ENCODE results near the gene BMPR1B. TPM values are rescaled to one million over a fixed set of nuclear protein-coding genes. Genes with fewer than 3 reads are reported as not detected.

BMPR1B gene
- total RNA-seq, 1 donor: under 0.01 TPM

- Histone ChIP-seq H3K9me3 (ENCODE audit: low read depth, low read length) (no peaks in the 10 kb centered on the region), H3K4me1 (ENCODE audit: insufficient read depth, low read length) (no peaks in the 10 kb centered on the region), H3K27me3 (ENCODE audit: insufficient read depth, low read length) (no peaks in the 10 kb centered on the region), H3K4me3 (ENCODE audit: low read length) (no peak overlapping the region)
Observed at GRCh38 chr4:95018785-95019184, 261.0 kb downstream of the BMPR1B start.

DNA sequence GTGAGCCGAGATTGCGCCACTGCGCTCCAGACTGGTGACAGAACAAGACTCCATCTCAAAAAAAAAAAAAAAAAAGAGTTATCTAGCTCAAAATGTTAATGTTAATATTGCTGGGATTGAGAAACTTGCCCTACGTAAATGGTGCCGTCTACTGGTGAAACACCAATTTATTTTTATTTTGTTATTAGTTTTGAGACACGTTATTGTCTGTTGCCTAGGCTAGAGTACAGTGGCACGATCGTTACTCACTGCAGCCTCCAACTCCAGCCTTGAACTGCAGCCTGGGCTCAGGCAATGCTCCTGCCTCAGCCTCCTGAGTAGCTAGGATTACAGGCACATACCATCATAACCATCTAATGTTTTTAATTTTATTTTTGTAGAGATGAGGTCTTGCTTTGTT is 262.8 kb downstream of the BMPR1B start:
- Histone ChIP-seq H3K9me3 (ENCODE audit: low read depth, low read length) (no peaks in the 10 kb centered on the region), H3K27me3 (ENCODE audit: insufficient read depth, low read length) (no peaks in the 10 kb centered on the region), H3K4me3 (ENCODE audit: low read length) (no peak overlapping the region), H3K4me1 (ENCODE audit: insufficient read depth, low read length) (no peaks in the 10 kb centered on the region)

- H3K4me3 ChIP-seq (ENCODE audit: low read length): no peak overlapping the region
- no peaks in the 10 kb centered on the region for H3K4me1 ChIP-seq (ENCODE audit: insufficient read depth, low read length)
- no peaks in the 10 kb centered on the region for H3K27me3 ChIP-seq (ENCODE audit: insufficient read depth, low read length)
Observed at GRCh38 chr4:95021099-95021498, 263.3 kb downstream of the BMPR1B start.

GRCh38 chr4:95023110-95023509 is 265.4 kb downstream of the BMPR1B start:
- Histone ChIP-seq H3K9me3 (ENCODE audit: low read depth, low read length) (no peaks in the 10 kb centered on the region), H3K4me3 (ENCODE audit: low read length) (no peak overlapping the region), H3K27me3 (ENCODE audit: insufficient read depth, low read length) (no peaks in the 10 kb centered on the region), H3K4me1 (ENCODE audit: insufficient read depth, low read length) (no peaks in the 10 kb centered on the region)

More at GRCh38 chr4:95021099-95021498, 263.3 kb downstream of the BMPR1B start:
- H3K9me3 ChIP-seq (ENCODE audit: low read depth, low read length): no peaks in the 10 kb centered on the region

DNA sequence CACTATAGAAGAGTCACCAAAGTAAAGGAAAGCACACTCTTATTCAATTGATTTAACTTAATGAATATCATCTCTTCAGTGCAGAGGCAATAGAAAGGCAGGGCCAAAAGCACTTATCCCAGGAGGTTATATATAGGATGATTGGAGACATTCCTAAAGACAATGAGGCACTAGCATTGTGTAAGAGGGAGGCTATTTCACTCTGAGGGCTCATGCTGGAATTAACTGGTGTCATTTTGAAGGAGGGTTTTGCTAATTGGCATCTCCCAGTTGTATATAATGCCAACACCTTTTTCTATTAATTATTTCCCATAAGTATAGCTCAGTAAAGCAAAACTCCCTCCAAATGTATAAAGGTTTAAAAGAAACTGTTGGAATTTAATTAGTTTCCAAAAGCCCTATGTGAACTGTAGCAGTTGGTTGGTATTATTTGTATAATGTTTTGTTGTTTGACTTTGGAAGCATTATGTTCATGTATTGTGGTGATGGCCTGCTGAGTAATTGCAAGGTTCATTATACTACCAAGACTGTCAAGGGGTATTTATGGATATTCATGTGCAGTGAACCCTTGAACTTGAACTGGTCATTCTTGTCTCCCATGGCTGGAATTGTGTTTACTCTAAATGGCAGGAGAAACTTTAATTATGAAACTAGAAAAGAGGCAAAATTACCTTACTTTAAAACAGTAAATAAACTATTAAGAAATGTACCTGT is 270.3 kb downstream of the BMPR1B start:
- H3K9me3 ChIP-seq (ENCODE audit: low read depth, low read length): peaks cover 3% of the 10 kb centered on the region
- H3K27me3 ChIP-seq (ENCODE audit: insufficient read depth, low read length): no peaks in the 10 kb centered on the region
- H3K4me1 ChIP-seq (ENCODE audit: insufficient read depth, low read length): no peaks in the 10 kb centered on the region
- H3K4me3 ChIP-seq (ENCODE audit: low read length): no peak overlapping the region

GRCh38 chr4:95038791-95039190 is 281.0 kb downstream of the BMPR1B start:
- H3K4me1 ChIP-seq (ENCODE audit: insufficient read depth, low read length): no peaks in the 10 kb centered on the region
- no peaks in the 10 kb centered on the region for H3K27me3 ChIP-seq (ENCODE audit: insufficient read depth, low read length)
- H3K4me3 ChIP-seq (ENCODE audit: low read length): no peak overlapping the region
- no peaks in the 10 kb centered on the region for H3K9me3 ChIP-seq (ENCODE audit: low read depth, low read length)

- H3K9me3 ChIP-seq (ENCODE audit: low read depth, low read length): no peaks in the 10 kb centered on the region
- H3K27me3 ChIP-seq (ENCODE audit: insufficient read depth, low read length): no peaks in the 10 kb centered on the region
- no peak overlapping the region for H3K4me3 ChIP-seq (ENCODE audit: low read length)
- H3K4me1 ChIP-seq (ENCODE audit: insufficient read depth, low read length): no peaks in the 10 kb centered on the region
Observed at GRCh38 chr4:95044324-95044837, 286.6 kb downstream of the BMPR1B start.

DNA sequence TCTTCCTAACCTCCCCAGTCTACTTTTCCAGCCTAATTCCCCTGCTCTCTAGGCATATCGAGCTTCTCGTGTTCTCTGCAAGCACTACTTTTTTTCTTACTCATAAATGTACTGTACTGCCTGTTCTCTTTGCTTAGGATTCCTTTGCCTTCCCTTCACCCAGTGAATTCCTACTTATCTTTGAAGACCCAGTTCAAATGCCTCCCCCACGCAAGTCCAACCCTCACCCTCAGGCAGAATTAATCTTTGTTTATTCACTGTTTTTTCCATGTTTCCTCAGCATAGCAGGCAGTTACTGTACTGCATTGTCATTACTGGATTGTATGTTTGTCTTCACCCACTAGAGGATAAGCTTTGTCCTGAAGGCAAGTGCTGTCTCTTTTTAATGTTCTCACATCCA is 287.7 kb downstream of the BMPR1B start:
- no peaks in the 10 kb centered on the region for H3K9me3 ChIP-seq (ENCODE audit: low read depth, low read length)
- H3K27me3 ChIP-seq (ENCODE audit: insufficient read depth, low read length): no peaks in the 10 kb centered on the region
- no peaks in the 10 kb centered on the region for H3K4me1 ChIP-seq (ENCODE audit: insufficient read depth, low read length)
- H3K4me3 ChIP-seq (ENCODE audit: low read length): no peak overlapping the region

- no peaks in the 10 kb centered on the region for H3K27me3 ChIP-seq (ENCODE audit: insufficient read depth, low read length)
- no peaks in the 10 kb centered on the region for H3K9me3 ChIP-seq (ENCODE audit: low read depth, low read length)
- H3K4me3 ChIP-seq (ENCODE audit: low read length): no peak overlapping the region
- no peaks in the 10 kb centered on the region for H3K4me1 ChIP-seq (ENCODE audit: insufficient read depth, low read length)
Observed at GRCh38 chr4:95048296-95048695, 290.5 kb downstream of the BMPR1B start.

DNA sequence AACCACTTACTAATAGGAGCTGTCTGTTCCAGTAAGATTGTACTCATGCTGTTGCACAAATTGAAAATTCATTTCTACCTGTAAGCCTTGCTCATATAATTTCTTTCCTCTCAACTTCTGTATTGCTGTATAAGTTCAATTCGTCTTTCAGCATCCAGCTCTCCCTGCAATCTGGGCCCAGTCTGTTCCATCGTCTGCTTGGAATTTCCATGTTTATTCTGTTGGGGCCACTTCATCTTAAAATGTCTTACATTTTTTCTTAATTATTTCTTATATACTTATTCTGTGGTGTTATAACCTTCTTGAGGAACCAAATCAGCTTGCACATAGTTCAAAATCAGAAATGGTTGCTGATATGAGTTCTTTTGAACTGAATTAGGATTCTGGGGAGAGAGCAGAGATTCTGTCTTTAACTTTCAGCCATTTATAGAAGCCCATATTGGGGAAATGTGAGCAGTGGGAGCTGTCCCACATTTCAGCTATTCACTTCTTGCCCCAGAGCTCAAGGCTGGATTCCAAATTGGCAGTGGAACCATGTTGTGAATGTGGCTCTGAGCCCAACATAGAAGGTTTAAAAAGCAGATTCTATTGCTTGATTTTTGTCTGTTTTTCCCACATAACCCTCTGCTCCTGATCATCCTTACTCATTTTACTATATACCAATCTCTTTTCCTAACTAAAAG is 291.9 kb downstream of the BMPR1B start:
- H3K4me1 ChIP-seq (ENCODE audit: insufficient read depth, low read length): no peaks in the 10 kb centered on the region
- H3K27me3 ChIP-seq (ENCODE audit: insufficient read depth, low read length): no peaks in the 10 kb centered on the region
- H3K4me3 ChIP-seq (ENCODE audit: low read length): no peak overlapping the region
- H3K9me3 ChIP-seq (ENCODE audit: low read depth, low read length): no peaks in the 10 kb centered on the region

GRCh38 chr4:95050980-95051701 is 293.4 kb downstream of the BMPR1B start:
- H3K4me1 ChIP-seq (ENCODE audit: insufficient read depth, low read length): no peaks in the 10 kb centered on the region
- no peaks in the 10 kb centered on the region for H3K9me3 ChIP-seq (ENCODE audit: low read depth, low read length)
- no peak overlapping the region for H3K4me3 ChIP-seq (ENCODE audit: low read length)
- no peaks in the 10 kb centered on the region for H3K27me3 ChIP-seq (ENCODE audit: insufficient read depth, low read length)

DNA sequence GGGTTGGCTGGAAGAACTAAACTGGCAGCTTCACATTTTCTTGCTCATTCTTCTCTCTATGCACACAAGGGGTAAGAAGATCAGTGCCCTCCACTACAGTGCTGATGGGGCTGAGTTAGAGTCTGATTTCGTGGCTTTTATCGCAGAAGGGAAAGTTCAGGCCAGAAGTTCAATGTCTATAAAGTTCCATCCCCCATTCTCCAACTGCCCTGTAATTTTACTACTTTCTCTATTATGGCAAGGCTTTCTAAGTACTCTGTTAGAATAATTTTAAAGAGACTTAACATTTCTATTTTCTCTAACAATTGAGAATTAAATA is 293.9 kb downstream of the BMPR1B start:
- no peaks in the 10 kb centered on the region for H3K9me3 ChIP-seq (ENCODE audit: low read depth, low read length)
- no peaks in the 10 kb centered on the region for H3K4me1 ChIP-seq (ENCODE audit: insufficient read depth, low read length)
- H3K4me3 ChIP-seq (ENCODE audit: low read length): no peak overlapping the region
- no peaks in the 10 kb centered on the region for H3K27me3 ChIP-seq (ENCODE audit: insufficient read depth, low read length)

DNA sequence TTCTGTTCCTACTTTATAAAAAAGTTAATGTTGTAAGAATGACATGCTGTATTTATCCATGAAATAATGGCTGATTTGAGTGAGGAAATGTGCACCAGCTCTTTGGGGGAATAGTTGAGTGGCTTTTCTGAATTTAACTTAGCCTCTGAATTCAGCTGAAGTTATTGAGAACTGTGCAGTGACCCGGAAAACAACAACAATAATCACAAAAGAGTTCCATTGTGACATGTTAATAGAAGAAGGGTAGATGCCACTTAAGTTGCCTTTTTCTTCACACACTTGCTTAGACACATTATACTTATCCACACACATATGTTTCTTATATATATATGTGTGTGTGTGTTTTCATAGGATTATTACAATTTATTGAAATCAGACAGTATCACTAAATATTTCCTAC is 301.2 kb downstream of the BMPR1B start:
- Histone ChIP-seq H3K9me3 (ENCODE audit: low read depth, low read length) (no peaks in the 10 kb centered on the region), H3K4me3 (ENCODE audit: low read length) (no peak overlapping the region), H3K4me1 (ENCODE audit: insufficient read depth, low read length) (no peaks in the 10 kb centered on the region), H3K27me3 (ENCODE audit: insufficient read depth, low read length) (no peaks in the 10 kb centered on the region)

GRCh38 chr4:95059663-95060062 is 301.9 kb downstream of the BMPR1B start:
- Histone ChIP-seq H3K9me3 (ENCODE audit: low read depth, low read length) (no peaks in the 10 kb centered on the region), H3K4me1 (ENCODE audit: insufficient read depth, low read length) (no peaks in the 10 kb centered on the region), H3K4me3 (ENCODE audit: low read length) (no peak overlapping the region), H3K27me3 (ENCODE audit: insufficient read depth, low read length) (no peaks in the 10 kb centered on the region)

- Histone ChIP-seq H3K9me3 (ENCODE audit: low read depth, low read length) (no peaks in the 10 kb centered on the region), H3K27me3 (ENCODE audit: insufficient read depth, low read length) (no peaks in the 10 kb centered on the region), H3K4me3 (ENCODE audit: low read length) (no peak overlapping the region), H3K4me1 (ENCODE audit: insufficient read depth, low read length) (no peaks in the 10 kb centered on the region)
Observed at GRCh38 chr4:95061220-95061619, 303.5 kb downstream of the BMPR1B start.
